GM18498 (cell line): ENCODE results near the gene OBSCN.

Source experiments
- ATAC-seq: cut with Tn5 transposase; IDR thresholded peaks from one replicate; pipeline ENCODE4 v1.9.1; 2021; ENCODE audit warnings: mild to moderate bottlenecking, moderate library complexity; ENCODE audit not compliant: unreplicated experiment

OBSCN gene

GRCh38 chr1:228428412-228428811, 220.6 kb downstream of the OBSCN start:
- ATAC-seq = no peak
